ENCODE data around the gene FOSB. TPM values are rescaled to one million over a fixed set of nuclear protein-coding genes. Genes with fewer than 3 reads are reported as not detected.
A peak's percentile ranks its signal among the peaks of the same experiment; 100 is the strongest.

The FOSB gene
- total and polyA plus RNA-seq, 4 donors, result 0.18 to 1.3 (median 0.40) TPM

GRCh38 chr19:45469132-45469944 lies 1.5 kb downstream of the FOSB start:
- H3K27me3 ChIP-seq (ENCODE audit: control insufficient read depth in 4 of 4, insufficient read depth in 4 of 4, low read length in 3 of 4), result peaks cover 0 to 4% (median 2%) of the 10 kb centered on the region in 4 donors
- H3K4me1 ChIP-seq (ENCODE audit: control insufficient read depth in 4 of 4, insufficient read depth in 4 of 4, low read length in 3 of 4), result peaks cover 8 to 46% (median 21%) of the 10 kb centered on the region in 4 donors
- peak overlapping the region; percentile 90 to 93 for H3K9ac ChIP-seq (ENCODE audit: low read depth in 1 of 2, low read length in 2 of 2)
- H3K4me3 ChIP-seq (ENCODE audit: low read depth in 1 of 3, low read length in 3 of 3), result peak overlapping the region; percentile 51 to 93 (median 67)
- TF ChIP-seq HNF4A (conservative IDR thresholded peaks at IDR 0.05) (peak in 1 of 2 donors; percentile 28), FOXA1 (IDR thresholded peaks at IDR 0.05) (no peak), ATF3 (IDR thresholded peaks at IDR 0.05) (no peak), NR2F2 (IDR thresholded peaks at IDR 0.05) (no peak), FOXA2 (IDR thresholded peaks at IDR 0.05) (no peak), YY1 (IDR thresholded peaks at IDR 0.05) (no peak), TAF1 (conservative IDR thresholded peaks at IDR 0.05) (no peak), HNF4G (IDR thresholded peaks at IDR 0.05) (no peak), GABPA (IDR thresholded peaks at IDR 0.05 in 1 of 2, conservative IDR thresholded peaks at IDR 0.05 in 1 of 2) (no peak), JUND (IDR thresholded peaks at IDR 0.05) (no peak), ZBTB33 (IDR thresholded peaks at IDR 0.05) (no peak), EGR1 (IDR thresholded peaks at IDR 0.05; ENCODE audit: low read depth in 2 of 2) (no peak), RXRA (IDR thresholded peaks at IDR 0.05) (no peak), RAD21 (IDR thresholded peaks at IDR 0.05) (no peak), SP1 (IDR thresholded peaks at IDR 0.05) (peak; percentile 86)
- TF ChIP-seq, protein P1, sequence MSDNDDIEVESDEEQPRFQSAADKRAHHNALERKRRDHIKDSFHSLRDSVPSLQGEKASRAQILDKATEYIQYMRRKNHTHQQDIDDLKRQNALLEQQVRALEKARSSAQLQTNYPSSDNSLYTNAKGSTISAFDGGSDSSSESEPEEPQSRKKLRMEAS (IDR thresholded peaks at IDR 0.05), result peak; percentile 8
- TF ChIP-seq, protein P2, sequence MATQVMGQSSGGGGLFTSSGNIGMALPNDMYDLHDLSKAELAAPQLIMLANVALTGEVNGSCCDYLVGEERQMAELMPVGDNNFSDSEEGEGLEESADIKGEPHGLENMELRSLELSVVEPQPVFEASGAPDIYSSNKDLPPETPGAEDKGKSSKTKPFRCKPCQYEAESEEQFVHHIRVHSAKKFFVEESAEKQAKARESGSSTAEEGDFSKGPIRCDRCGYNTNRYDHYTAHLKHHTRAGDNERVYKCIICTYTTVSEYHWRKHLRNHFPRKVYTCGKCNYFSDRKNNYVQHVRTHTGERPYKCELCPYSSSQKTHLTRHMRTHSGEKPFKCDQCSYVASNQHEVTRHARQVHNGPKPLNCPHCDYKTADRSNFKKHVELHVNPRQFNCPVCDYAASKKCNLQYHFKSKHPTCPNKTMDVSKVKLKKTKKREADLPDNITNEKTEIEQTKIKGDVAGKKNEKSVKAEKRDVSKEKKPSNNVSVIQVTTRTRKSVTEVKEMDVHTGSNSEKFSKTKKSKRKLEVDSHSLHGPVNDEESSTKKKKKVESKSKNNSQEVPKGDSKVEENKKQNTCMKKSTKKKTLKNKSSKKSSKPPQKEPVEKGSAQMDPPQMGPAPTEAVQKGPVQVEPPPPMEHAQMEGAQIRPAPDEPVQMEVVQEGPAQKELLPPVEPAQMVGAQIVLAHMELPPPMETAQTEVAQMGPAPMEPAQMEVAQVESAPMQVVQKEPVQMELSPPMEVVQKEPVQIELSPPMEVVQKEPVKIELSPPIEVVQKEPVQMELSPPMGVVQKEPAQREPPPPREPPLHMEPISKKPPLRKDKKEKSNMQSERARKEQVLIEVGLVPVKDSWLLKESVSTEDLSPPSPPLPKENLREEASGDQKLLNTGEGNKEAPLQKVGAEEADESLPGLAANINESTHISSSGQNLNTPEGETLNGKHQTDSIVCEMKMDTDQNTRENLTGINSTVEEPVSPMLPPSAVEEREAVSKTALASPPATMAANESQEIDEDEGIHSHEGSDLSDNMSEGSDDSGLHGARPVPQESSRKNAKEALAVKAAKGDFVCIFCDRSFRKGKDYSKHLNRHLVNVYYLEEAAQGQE (IDR thresholded peaks at IDR 0.05), result peak; percentile 45
- TF ChIP-seq, protein P3, sequence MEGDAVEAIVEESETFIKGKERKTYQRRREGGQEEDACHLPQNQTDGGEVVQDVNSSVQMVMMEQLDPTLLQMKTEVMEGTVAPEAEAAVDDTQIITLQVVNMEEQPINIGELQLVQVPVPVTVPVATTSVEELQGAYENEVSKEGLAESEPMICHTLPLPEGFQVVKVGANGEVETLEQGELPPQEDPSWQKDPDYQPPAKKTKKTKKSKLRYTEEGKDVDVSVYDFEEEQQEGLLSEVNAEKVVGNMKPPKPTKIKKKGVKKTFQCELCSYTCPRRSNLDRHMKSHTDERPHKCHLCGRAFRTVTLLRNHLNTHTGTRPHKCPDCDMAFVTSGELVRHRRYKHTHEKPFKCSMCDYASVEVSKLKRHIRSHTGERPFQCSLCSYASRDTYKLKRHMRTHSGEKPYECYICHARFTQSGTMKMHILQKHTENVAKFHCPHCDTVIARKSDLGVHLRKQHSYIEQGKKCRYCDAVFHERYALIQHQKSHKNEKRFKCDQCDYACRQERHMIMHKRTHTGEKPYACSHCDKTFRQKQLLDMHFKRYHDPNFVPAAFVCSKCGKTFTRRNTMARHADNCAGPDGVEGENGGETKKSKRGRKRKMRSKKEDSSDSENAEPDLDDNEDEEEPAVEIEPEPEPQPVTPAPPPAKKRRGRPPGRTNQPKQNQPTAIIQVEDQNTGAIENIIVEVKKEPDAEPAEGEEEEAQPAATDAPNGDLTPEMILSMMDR (IDR thresholded peaks at IDR 0.05; ENCODE audit: low read depth, low read length, missing input control), result no peak
- peak; percentile 76 for DNase-seq (ENCODE audit: low spot score)
- WGBS, result under 1% methylated on average over 66 of the region's 66 CpGs
- no peaks in the 10 kb centered on the region for H3K9me3 ChIP-seq (ENCODE audit: control insufficient read depth in 4 of 4, low read length in 3 of 4)
- H3K27ac ChIP-seq (ENCODE audit: low read depth in 1 of 2, low read length in 2 of 2), result peak overlapping the region; percentile 86 to 92
- no peaks in the 10 kb centered on the region for H3K36me3 ChIP-seq (ENCODE audit: control insufficient read depth in 4 of 4, insufficient read depth in 3 of 4, low read depth in 1 of 4, low read length in 3 of 4)

All from liver (tissue), 9 donors.